ENCODE measurements around the gene S100A7.

S100A7 gene

DNA sequence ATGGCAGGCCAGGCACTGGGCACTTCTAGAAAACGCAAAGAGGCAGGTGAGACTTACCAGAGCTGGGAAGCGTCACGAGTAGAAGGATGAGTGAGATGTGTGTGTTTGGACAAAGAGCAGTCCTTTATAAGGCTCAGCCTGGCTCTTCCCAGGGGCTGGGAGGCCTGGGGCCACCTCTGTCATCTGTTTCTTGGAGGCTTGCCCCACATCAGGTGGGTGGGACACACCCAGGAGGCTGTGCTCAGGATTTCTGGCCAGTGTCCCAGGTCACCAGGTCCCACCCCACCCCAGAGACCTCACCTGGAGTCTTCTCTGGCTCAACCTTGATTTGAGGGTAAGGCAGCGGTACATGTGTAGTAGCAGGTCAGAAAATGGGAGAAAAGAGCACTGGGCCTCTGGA is at the start of gene S100A7:
Gene S100A7 (minus strand): TSS at position 101 of the 400 bp plus-strand sequence. CDS start 1,638 bp downstream, outside the sequence.
- DNase-seq (ENCODE audit: low read depth): no peak

DNA sequence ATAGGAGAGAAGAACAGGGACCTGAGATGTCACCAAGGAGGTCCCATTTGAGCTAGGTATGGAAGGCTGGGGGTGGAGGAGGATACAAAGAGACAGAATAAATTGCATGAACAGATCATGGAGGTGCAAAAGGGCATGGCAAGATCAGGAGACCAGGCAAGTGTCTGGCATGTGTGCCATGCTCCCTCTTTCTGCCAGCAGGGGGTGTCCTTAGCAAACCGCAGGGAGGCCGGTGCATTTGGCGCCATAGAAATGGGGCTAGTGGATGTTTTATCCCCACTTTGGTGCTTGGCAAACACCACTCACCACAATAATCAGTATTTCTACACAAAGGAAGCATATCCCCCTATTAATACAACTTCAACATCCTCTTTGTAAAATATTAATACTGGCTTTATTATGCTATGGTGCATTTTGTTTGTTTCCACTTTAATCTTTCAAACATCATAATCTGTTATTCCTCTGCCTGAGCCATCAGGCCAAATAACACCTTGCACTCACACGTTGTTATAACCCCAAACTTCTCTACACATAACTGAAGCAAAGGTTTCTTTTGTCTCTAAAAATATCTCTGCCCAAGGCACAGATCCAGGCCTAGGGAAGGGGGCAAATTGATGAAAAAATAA is 49.4 kb upstream of the S100A7 start:
- DNase-seq (ENCODE audit: low read depth): peak; percentile 34

DNA sequence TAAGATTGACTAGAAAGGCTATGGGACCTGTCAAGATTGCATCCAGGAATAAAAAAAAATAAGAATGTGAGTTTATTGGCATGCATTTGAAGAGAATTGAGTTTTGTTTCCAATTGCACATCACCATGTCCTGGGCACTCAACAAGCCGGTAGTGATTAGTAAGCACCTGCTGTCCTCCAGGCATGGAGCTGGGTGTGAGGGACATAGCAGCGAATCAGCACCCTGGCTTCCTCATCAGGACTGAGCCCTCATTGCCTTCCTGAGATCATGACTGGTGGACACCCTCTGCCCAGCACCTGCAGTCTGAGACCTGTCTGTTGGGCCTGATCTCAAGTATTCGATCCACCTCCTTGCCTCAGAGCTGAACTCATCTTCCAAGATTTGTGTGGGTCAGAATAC is 48.6 kb upstream of the S100A7 start:
- no peak for DNase-seq (ENCODE audit: low read depth)

DNA sequence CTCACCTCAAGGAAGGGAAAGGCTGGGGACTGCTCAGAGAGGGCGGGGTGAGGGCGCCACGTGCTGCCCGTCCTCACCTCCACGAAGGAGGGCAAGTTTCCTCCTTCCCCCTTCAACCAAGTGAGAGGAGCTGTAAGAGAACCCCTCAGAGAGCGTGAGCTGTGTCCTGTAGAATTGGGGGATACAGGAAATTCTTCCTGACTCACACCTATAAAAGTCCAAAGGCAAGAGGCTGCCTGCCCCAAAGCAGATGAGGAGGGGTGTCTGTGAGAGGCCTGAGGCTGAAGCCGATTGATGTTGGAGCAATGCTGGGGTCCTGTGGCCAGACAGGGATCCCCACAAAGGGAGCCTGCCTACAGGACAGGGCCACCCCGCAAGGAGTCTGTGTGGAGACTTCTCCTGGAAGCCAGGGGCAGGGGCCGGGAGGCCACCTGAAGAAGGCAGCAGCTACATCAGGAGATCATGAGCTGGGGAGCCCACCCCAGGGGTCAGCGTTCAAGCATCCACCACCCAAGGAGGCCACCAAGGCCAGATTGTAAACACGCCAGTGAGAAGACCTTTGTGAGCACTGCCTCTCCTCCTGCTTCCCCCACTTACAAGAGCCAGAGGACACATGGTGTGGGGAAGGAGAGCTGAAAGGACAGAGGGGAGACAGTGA is 47.6 kb upstream of the S100A7 start:
- DNase-seq (ENCODE audit: low read depth): no peak

DNA sequence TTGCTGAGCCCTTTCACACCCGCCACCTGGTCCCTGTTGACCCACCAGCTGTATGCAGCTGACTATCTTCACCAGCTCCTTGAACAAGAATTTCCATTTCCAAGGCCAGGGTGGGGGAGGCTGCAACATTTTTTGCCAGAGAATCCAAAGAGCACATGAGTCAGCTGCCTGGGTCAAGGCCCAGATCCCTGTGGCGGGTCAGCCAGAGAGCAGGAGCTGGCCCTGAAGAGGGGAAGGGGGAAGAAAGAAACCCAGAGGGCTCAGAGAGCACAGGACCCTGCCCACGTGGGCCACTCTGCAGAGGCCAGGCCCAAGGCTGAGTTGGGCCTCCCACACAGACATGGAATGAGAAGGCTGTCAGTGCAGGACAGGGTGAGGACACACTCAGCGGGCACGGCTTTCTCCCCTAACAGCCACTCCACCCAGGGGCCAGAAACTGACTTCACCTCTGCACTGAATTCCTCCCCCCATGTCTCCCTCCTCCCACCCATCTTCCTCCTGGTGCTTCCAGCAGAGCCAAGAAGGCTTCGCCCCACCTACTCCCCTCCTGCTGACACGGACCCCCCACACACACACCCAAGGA is 46.5 kb upstream of the S100A7 start:
- DNase-seq (ENCODE audit: low read depth): peak; percentile 88

DNA sequence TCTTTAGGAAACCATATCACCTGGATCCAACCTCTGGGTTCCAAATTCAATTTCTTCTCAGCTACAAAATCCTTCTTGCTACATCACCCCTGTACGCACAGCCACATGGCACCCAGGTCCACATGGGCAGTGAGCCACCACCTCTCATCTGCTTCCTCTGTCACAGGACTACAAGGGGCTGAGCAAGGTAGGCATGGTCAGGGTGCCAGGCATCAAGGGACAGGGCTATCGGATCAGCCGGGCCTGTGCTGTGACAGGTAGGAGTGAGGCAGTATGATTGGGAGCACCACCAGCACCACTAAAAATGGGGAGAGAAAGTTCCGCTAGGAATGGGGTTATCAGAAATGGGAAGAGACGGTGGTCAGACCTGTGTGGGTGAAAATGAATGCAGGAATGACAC is 45.9 kb upstream of the S100A7 start:
- no peak for DNase-seq (ENCODE audit: low read depth)

DNA sequence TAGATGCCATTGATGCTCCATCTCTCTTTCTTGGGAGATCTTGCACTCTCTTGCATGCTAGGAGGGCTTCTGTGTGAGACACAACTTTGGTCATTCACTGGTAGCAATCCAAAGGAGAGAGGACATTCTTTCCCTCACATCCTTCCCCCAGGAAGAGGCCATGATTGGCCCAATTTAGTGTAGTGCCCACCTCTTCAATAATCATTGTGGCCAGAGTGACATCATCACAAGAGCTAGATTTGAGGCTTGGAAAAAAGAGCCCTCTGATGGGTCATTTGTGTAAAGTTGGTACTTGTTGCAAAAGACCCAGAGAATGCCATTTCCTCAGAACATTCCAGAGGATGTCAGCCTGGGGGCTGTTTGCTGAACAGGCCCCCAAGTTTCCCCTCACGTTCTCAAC is 45.1 kb upstream of the S100A7 start:
- no peak for DNase-seq (ENCODE audit: low read depth)

DNA sequence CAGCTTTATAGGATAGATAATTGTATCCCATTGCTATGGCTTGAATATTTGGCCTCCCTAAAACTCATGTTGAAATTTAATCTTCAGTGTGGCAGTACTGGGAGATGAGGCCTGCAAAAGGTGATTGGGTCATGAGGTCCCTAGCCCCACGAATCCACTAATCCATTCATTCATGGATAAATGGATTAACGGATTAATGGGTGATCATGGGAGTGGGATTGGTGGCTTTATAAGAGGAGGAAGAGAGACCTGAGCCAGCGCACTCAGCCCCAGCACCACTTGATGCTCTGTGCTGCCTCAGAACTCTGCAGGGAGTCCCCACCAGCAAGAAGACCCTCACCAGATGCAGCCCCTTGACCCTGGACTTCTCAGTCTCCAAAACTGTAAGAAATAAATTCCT is 43.3 kb upstream of the S100A7 start:
- no peak for DNase-seq (ENCODE audit: low read depth)

DNA sequence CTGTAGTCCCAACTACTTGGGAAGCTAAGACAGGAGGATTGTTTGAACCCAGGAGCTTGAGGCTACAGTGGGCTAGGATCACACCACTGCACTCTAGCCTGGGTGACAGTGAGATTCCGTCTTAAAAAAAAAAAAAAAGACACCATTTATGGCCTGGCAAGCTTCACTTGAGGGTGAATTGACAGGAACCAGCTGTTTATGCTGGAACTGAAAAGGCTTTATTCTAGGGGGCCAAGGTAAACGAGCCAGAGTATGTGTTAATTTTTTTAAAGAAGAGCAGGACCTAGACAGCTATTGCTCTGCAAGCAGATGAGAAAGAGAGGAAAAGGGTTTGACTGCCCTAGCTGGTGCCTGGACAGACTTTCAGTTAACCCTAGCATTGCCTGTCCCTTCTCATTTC is 38.3 kb upstream of the S100A7 start:
- no peak for DNase-seq (ENCODE audit: low read depth)

DNA sequence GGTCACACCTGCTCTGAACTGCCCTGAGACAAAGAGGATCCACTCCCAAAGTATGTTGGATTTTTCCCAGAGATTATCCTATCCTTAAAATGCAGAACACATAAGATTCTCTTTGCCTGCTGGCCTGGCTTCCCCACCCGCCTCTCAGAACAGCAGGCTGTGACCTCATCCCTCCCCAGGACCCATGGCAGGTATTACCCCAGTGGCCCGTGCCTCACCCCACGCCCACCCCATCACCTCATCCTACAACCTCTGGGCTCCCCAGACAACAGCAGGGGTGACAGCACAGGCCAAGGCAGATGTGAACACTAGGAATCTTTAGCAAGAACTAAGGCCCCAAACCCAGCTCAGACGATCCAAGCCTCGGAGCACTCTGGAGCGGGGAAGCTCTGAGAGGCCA is 35.1 kb upstream of the S100A7 start:
- no peak for DNase-seq (ENCODE audit: low read depth)

DNA sequence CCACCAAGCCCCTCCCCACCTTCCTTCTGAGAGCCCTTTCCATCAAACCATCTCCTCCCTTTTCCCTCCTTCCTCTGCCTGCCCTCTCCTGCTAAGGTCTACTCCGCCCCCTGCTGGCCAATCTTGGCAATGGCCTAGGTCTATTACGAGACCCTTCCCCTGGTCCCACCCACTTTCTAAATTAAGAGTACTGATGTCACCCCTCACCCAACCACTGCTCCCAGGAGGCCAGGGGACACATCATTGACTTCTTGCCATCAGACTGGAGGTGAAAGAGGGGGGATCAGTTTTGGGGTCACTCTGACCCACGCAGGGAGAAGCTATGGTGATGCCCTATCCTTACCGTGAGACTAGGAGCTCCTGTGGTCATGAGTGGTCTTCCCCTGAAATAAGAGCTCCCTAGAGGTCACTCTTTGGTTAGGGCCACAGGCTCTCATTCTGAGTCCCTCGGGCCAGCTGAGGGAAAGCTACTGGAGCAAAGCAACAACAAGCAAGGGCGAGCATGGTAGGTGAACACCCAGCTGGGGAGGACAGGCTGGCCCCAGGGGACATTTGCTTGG is 34.6 kb upstream of the S100A7 start:
- DNase-seq (ENCODE audit: low read depth): peak; percentile 39

DNA sequence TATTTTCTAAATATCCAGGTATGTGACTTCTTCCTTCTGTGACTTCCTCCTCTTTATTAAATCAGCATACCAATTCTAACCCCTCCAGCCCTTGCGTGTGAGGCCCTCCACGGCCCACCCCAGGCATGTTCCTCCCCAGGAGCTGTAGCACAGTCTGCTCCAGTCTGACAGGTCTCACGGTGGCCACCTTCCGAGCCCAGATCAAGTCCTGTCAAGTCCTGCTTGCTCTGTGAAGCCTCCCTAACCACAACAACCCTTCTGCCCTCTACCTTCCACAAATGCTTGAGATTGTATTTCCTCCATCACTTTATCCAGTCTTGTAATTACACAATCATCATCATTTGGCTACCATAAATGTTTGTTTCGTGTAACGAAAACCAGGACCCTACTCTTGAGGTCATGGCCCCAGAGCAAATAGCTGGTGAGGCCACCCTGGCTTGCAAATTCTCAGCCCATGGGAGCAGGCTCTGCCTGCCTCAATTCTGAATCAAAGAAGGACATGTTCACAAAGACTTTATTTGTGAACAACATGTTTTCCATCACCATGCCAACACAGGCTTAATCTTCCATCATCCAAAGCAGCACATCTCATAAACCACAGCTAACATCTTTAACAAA is 33.0 kb upstream of the S100A7 start:
- no peak for DNase-seq (ENCODE audit: low read depth)

DNA sequence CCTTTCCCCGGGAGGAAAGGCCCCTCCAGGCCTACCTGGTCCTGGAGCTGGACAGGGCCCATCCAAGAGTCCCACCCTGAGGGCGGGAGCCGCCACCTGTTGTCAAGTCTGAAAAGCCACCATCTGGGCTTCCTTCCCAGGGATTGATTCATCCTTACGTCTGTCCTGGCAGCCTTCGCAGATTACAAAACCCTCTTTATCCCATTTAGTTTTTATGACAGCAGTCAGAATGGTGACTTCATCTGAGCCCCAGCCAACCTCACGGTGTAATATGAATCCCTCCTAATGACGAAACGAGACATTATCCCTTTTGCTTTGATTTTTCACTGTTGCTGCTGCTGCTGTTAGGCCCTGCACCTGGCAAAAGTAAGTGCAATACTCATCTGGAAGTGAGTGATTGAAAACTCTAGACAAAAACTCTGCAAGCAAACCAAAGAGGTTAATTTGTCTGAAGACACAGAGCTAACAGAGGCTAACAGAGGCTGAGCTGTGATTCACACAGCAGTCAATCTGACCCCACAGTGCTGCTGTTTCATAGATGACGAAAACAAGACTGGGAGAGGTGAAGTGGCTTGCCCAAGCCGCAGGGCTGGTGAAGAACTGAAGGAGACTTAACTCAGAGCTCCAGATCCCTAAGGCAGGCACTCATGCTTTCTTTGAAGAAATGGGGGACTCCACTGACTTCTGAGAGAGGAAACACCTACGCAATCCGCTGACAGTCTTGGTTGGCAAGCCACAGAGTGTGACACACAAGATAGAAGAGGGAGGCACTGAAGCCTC is 30.0 kb upstream of the S100A7 start:
- peak; percentile 94 for DNase-seq (ENCODE audit: low read depth)

DNA sequence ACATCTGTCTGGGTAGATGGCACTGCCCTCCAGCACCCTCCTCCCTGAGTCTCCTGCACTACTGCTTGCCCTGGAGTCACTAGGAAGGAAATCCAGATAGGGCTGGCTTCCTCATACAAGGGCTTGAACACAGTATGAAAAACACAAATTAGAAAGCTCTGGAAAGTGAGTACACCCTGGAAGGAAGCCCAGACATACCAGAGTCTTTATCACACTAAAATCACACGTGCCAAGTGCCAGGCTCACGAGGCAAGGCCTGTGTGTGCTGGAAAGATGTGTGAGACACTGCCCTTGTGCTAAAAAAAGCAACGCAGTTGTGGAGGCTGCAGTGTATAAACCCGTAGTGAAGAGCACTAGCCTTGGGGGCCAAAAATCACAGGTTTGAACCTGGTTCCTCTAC is 28.3 kb upstream of the S100A7 start:
- DNase-seq (ENCODE audit: low read depth): no peak

DNA sequence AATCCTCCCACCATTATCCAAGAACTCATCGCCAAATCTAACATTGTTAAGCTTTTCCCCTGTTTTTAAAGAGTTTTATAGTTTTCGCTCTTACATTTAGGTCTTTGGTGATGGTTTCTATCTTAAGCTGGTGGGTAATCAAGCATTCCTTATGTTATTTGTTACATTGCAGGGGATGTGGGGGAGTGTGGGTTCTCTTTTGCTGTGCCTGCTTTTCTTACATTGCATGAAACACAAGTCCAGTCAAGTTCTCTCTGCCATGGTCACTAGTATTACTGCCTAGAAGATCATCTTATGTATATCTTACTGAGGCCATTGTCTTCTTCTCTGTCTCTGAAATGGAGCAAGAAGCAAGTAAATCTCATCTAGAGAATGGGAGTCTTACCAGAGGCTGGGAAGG is 27.3 kb upstream of the S100A7 start:
- DNase-seq (ENCODE audit: low read depth): no peak

DNA sequence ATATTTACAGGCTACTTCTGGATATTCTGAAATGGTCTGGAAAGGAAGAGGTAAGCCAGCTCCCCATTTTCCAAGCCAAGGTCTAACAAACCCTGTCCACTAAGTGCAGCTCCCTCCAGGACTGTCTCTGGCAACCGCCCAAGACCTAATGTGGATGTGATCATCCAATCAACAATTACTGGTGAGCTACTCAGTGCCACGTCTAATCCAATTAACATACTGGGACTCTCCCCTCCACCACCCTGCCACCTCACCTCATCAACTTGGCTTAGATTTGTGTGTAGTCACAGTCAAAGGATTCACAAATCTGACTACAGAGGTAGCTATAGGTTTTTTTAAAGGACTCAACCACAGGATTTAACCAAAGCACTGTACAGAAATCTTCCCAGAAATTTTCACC is 25.4 kb upstream of the S100A7 start:
- DNase-seq (ENCODE audit: low read depth): no peak

DNA sequence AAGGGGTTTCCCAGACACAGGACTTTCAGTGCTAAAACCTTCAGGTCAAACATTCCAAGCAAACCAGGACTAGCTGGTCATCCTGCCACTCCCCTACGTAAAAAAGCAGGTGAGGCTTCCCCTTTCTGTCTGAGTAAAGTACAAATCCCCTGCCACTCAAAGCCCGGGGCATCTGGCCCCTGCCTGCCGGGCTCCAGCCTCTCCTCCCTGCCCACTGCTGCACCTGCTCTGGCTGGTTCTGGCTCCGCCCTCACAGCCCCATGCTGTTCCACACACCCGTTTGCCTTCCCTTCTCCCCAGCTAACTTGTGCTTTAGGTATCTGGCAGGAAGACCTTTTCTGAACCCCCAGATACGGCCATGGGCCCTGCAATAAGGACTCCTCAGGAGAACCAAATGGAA is 23.3 kb upstream of the S100A7 start:
- DNase-seq (ENCODE audit: low read depth): no peak

DNA sequence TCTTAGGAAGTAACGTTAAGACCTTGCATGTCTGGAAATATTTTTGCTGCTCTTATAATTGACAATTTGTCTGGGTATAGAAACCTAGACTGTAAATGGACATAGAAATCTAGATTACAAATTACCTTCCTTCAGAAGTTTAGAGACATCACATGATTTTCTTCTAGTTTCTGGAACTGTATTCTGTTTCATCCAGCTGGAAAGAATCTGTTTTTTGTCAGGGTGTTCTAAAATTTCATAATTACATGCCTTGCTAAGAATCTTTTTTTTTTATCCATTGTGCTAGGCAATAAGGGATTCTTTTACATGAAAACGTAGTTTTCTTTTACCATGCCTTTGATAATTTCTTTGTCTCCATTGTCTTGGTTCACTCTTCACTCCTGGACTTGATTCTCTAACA is 20.7 kb upstream of the S100A7 start:
- no peak for DNase-seq (ENCODE audit: low read depth)

DNA sequence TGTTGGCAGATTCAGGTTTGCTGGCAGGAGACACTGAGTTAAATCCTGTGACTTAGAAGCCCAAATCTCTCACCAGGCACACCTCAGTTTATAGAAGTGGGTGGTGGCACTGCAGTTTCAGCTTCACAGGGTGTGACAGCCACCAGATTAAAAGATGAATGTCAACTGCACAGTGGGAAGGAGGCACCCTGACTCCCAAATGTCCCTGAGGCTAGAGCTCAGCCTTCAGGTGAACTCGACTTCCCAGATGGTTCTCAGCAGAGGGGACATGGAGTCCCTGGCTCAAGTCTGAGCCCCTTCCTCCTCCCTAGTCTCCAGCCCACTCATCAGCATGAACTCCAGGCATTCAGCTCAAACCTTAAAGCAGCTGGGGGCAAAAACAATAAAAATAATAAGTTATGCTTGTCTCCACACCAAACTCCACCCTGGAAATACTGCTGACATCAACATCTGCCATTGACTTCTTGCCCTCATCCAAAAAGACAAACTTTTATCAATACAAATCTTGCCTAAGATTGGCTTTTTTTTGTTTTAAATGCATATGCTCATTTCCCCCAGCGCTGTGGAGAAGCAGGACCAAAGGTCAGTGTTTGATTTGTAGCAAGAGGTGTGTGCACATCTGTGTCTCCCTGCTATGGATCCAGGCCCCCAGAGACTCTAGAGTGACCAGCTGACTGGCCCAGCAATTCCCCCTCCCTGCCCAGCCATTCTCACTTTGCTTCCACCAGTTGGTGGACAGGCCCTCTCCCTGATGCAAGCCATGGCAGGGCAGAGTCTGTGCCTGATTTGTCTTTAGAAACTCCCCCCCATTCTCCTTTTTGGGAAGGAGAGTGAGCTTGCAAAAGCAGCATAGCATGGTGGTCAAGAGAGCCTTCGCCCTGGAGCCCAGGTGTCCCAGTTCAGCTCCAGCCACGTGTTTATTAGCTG is 18.5 kb upstream of the S100A7 start:
- DNase-seq (ENCODE audit: low read depth): no peak

DNA sequence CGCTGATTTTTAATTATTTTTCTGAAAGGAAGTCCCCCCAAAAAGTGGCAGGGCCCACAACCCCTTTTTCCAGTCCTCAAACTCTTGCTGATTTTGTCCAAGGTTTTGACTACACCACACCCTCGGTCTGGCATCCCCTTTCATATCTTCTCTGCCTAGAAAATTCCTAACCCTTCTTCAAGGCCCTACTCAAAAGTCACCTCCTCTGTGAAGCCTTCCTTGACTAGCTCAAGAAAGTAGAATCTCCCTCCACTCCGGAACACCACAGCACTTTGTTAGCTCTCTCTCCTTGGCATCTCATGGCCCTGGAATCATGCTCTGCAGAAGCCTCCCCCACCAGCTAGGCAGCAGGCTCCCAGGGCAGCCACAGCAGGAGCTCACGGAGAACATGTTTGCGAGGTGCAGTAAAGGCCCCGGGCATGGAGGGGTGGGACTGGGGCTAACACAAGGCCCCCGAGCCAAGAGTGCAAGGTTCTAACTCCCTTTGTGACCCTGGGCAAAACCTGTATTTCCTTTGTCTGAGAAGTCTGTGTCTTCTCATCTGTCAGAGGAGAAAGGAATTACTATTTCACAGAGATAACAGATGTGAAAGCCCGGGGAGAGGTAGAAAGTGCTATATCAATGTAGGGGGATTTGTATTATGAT is 17.7 kb upstream of the S100A7 start:
- DNase-seq (ENCODE audit: low read depth): no peak
